Measurements from ENCODE around the gene CYP2C9.
A peak's percentile ranks its signal among the peaks of the same experiment; 100 is the strongest.
"Not testable (repeated sequence)": the region's sequence is repeated elsewhere in the genome, so short reads cannot be mapped to it uniquely, and the experiment has no call there.

CYP2C9 gene

DNA sequence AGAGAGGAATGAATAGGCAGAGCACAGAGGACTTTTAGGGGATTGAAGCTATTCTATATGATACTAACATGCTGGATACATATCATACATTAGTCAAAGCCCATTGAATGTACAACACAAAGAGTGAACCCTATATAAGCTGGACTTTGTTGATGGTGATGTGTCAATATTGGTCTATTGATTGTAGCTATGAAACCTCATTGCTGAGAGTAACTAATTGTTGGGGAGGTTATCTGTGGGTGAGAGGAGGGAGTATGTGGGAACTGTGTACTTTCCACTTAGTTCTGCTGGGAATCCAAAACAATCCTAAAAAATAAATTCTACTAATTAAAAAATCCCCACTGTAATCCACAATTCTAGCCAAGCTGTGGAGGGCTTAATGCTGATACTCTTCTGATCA, 22.0 kb upstream of the CYP2C9 start:
- DNase-seq, result no peak
- no peaks in the 10 kb centered on the region for H3K36me3 Mint-ChIP-seq (ENCODE audit: low read depth)
- TF ChIP-seq, protein P1, sequence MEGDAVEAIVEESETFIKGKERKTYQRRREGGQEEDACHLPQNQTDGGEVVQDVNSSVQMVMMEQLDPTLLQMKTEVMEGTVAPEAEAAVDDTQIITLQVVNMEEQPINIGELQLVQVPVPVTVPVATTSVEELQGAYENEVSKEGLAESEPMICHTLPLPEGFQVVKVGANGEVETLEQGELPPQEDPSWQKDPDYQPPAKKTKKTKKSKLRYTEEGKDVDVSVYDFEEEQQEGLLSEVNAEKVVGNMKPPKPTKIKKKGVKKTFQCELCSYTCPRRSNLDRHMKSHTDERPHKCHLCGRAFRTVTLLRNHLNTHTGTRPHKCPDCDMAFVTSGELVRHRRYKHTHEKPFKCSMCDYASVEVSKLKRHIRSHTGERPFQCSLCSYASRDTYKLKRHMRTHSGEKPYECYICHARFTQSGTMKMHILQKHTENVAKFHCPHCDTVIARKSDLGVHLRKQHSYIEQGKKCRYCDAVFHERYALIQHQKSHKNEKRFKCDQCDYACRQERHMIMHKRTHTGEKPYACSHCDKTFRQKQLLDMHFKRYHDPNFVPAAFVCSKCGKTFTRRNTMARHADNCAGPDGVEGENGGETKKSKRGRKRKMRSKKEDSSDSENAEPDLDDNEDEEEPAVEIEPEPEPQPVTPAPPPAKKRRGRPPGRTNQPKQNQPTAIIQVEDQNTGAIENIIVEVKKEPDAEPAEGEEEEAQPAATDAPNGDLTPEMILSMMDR (IDR thresholded peaks at IDR 0.05), result no peak
- H3K27ac Mint-ChIP-seq, result no peak overlapping the region
- H3K4me3 Mint-ChIP-seq, result no peak overlapping the region
- H3K4me1 Mint-ChIP-seq, result no peaks in the 10 kb centered on the region
- H3K9me3 Mint-ChIP-seq, result peaks cover 39% of the 10 kb centered on the region
- peaks cover 3% of the 10 kb centered on the region for H3K27me3 Mint-ChIP-seq (ENCODE audit: low read depth, poor library complexity)

GRCh38 chr10:94936721-94937120, 1.7 kb upstream of the CYP2C9 start:
- Mint-ChIP-seq H3K4me1 (no peaks in the 10 kb centered on the region), H3K27me3 (ENCODE audit: low read depth, poor library complexity) (peaks cover 9% of the 10 kb centered on the region), H3K36me3 (ENCODE audit: low read depth) (no peaks in the 10 kb centered on the region), H3K9me3 (peaks cover 6% of the 10 kb centered on the region), H3K27ac (no peak overlapping the region), H3K4me3 (no peak overlapping the region)
- TF ChIP-seq, protein P1 (IDR thresholded peaks at IDR 0.05), result no peak
- DNase-seq, result no peak

DNA sequence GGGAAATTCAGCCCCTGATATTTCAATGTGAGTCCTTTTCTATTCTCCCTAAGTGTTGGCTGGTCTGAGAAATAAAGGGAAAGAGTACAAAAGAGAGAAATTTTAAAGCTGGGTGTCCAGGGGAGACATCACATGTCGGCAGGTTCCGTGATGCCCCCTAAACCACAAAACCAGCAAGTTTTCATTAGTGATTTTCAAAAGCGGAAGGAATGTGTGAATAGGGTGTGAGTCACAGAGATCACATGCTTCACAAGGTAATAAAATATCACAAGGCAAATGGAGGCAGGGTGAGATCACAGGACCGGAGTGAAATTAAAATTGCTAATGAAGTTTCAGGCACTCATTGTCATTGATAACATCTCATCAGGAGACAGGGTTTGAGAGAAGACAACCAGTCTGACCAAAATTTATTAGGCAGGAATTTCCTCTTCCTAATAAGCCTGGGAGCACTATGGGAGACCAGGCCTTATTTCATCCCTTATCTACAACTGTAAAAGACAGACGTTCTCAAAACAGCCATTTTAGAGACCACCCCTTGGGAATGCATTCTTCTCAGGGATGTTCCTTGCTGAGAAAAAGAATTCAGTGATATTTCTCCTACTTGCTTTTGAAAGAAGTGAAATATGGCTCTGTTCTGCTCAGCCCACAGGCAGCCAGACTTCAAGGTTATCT, 5.1 kb downstream of the CYP2C9 start:
- H3K27me3 Mint-ChIP-seq (ENCODE audit: low read depth, poor library complexity); DNase-seq; H3K27ac Mint-ChIP-seq; H3K4me1 Mint-ChIP-seq; H3K36me3 Mint-ChIP-seq (ENCODE audit: low read depth); H3K4me3 Mint-ChIP-seq: not testable (repeated sequence)
- H3K9me3 Mint-ChIP-seq, result peaks cover 51% of the 10 kb centered on the region

- H3K4me3 Mint-ChIP-seq; H3K27ac Mint-ChIP-seq; H3K27me3 Mint-ChIP-seq (ENCODE audit: low read depth, poor library complexity): not testable (repeated sequence)
These were observed 7.7 kb downstream of the CYP2C9 start for GRCh38 chr10:94946181-94946580.

GRCh38 chr10:94963901-94964300, 25.4 kb downstream of the CYP2C9 start:
- Mint-ChIP-seq H3K27ac (no peak overlapping the region), H3K36me3 (ENCODE audit: low read depth) (no peaks in the 10 kb centered on the region), H3K9me3 (peaks cover 23% of the 10 kb centered on the region), H3K27me3 (ENCODE audit: low read depth, poor library complexity) (no peaks in the 10 kb centered on the region), H3K4me3 (no peak overlapping the region), H3K4me1 (no peaks in the 10 kb centered on the region)
- TF ChIP-seq, protein P1 (IDR thresholded peaks at IDR 0.05), result peak; percentile 66
- DNase-seq, result peak; percentile 10

More at GRCh38 chr10:94946181-94946580, 7.7 kb downstream of the CYP2C9 start:
- H3K9me3 Mint-ChIP-seq, result peaks cover 47% of the 10 kb centered on the region
- not testable (repeated sequence) for H3K36me3 Mint-ChIP-seq (ENCODE audit: low read depth); DNase-seq; H3K4me1 Mint-ChIP-seq

- no peak for DNase-seq
- Mint-ChIP-seq H3K4me3 (no peak overlapping the region), H3K36me3 (ENCODE audit: low read depth) (no peaks in the 10 kb centered on the region), H3K27me3 (ENCODE audit: low read depth, poor library complexity) (peaks cover 3% of the 10 kb centered on the region), H3K4me1 (no peaks in the 10 kb centered on the region), H3K9me3 (peaks cover 12% of the 10 kb centered on the region), H3K27ac (no peak overlapping the region)
- TF ChIP-seq, protein P1 (IDR thresholded peaks at IDR 0.05), result no peak
These were observed 45.1 kb downstream of the CYP2C9 start for GRCh38 chr10:94983555-94983954.

GRCh38 chr10:94989192-94989591, 50.7 kb downstream of the CYP2C9 start:
- TF ChIP-seq, protein P1 (IDR thresholded peaks at IDR 0.05), result no peak
- Mint-ChIP-seq H3K4me3 (no peak overlapping the region), H3K4me1 (no peaks in the 10 kb centered on the region), H3K9me3 (peaks cover 21% of the 10 kb centered on the region), H3K27ac (no peak overlapping the region), H3K27me3 (ENCODE audit: low read depth, poor library complexity) (peaks cover 8% of the 10 kb centered on the region), H3K36me3 (ENCODE audit: low read depth) (no peaks in the 10 kb centered on the region)
- no peak for DNase-seq

Data from nephron progenitor cell (in vitro differentiated cells).